K562 (cell line): ENCODE data around the gene NDUFB8. TPM values are rescaled to one million over a fixed set of nuclear protein-coding genes. Genes with fewer than 3 reads are reported as not detected.

Source experiments
- ATAC-seq: fragments of 200-7000 bp; cut with Tn5 transposase; 3 replicates; pipeline ENCODE4 v1.9.1; 2020; ENCODE audit warnings: moderate library complexity
- BruUV-seq: library from RNA; stranded (reverse); fragments of 400-500 nt; replicated peaks from 2 replicates; lab custom pipeline; 2021; lab: Mats Ljungman, UMichigan
- CTCF ChIA-PET: fragments of 300-600 bp; formaldehyde crosslinking; extraction: SDS; loops from one replicate; lab custom pipeline; 2021; ENCODE audit warnings: low intra/inter-chr PET ratio; lab: Yijun Ruan, JAX
- POLR2A ChIA-PET: fragments of 300-600, 350-650 bp; sonication (Branson Sonifier 250); formaldehyde crosslinking; extraction: SDS; loops from one replicate; lab custom pipeline; 2021; ENCODE audit warnings: antibody characterized with exemption, inconsistent platforms; lab: Yijun Ruan, JAX
- DNase-seq, 4 experiments: peaks; one replicate each; pipeline versions ENCODE4 v3.0.0 to v3.0.0-alpha.2; 2011 to 2018; ENCODE audit warnings: low spot score in 3 of 4, mixed read lengths in 3 of 4; ENCODE audit errors: extremely low read depth in 1 of 4
- FAIRE-seq: peaks from 2 replicates; lab custom pipeline; 2011; peaks lifted over from hg19 to GRCh38; lab: Jason Lieb, UNC
- H2AFZ ChIP-seq: 2 replicates; pipeline ENCODE4 v1.6.0; 2011; ENCODE audit warnings: low read depth, low read length, control low read depth, inconsistent platforms
- H3K27ac ChIP-seq: fragments of 200-600 bp; 3 replicates; pipeline ENCODE4 v1.8.0; 2011; ENCODE audit warnings: low read depth, mild to moderate bottlenecking, control low read depth, inconsistent platforms, low read length, moderate library complexity, mixed read lengths; ENCODE audit errors: extremely low read depth
- H3K27me3 ChIP-seq, 2 experiments: fragments of 300-600 bp in 1 of 2; 2 replicates in 1 of 2; 3 replicates in 1 of 2; pipeline versions ENCODE4 v1.6.0 to v1.8.0; 2011; ENCODE audit warnings: inconsistent platforms in 2 of 2, low read length in 2 of 2, mild to moderate bottlenecking in 1 of 2, mixed read lengths in 1 of 2, moderate library complexity in 1 of 2; ENCODE audit not compliant: control insufficient read depth in 2 of 2, insufficient read depth in 2 of 2
- H3K36me3 ChIP-seq: fragments of 300-600 bp; 3 replicates; pipeline ENCODE4 v1.8.0; 2011; ENCODE audit warnings: mild to moderate bottlenecking, low read length, inconsistent platforms; ENCODE audit not compliant: control insufficient read depth, insufficient read depth
- H3K4me1 ChIP-seq, 2 experiments: fragments of 200-600 bp in 1 of 2; replicated peaks in 1 of 2; 2 replicates in 1 of 2; 3 replicates in 1 of 2; pipeline versions ENCODE4 v1.5.1 to v1.8.0; 2011; ENCODE audit warnings: inconsistent platforms in 2 of 2, low read length in 2 of 2, mild to moderate bottlenecking in 1 of 2, mixed read lengths in 1 of 2, moderate library complexity in 1 of 2; ENCODE audit not compliant: control insufficient read depth in 2 of 2, insufficient read depth in 2 of 2
- H3K4me2 ChIP-seq: 2 replicates; pipeline ENCODE4 v1.6.1; 2011; ENCODE audit warnings: low read length, control low read depth, inconsistent platforms, mixed read lengths; ENCODE audit not compliant: insufficient read depth
- H3K4me3 ChIP-seq: fragments of 200-600 bp; sonication (generic), shearing (Covaris generic); 2 replicates; pipeline ENCODE4 v1.5.1; 2016; ENCODE audit warnings: control low read depth, inconsistent platforms
- H3K79me2 ChIP-seq: fragments of 200-600 bp; 3 replicates; pipeline ENCODE4 v1.8.0; 2011; ENCODE audit warnings: low read length, inconsistent platforms; ENCODE audit not compliant: control insufficient read depth, insufficient read depth
- H3K9ac ChIP-seq, 2 experiments: 2 replicates each; pipeline versions ENCODE4 v1.6.0 to v1.6.1; 2011; ENCODE audit warnings: low read depth in 2 of 2, low read length in 2 of 2, control low read depth in 1 of 2, inconsistent platforms in 1 of 2, mild to moderate bottlenecking in 1 of 2, mixed read lengths in 1 of 2; ENCODE audit not compliant: insufficient read depth in 1 of 2
- H3K9me1 ChIP-seq: one replicate; pipeline ENCODE4 v1.6.0; 2011; ENCODE audit warnings: inconsistent platforms, mild to moderate bottlenecking, low read length, moderate library complexity; ENCODE audit not compliant: control insufficient read depth, insufficient read depth
- H3K9me3 ChIP-seq: replicated peaks from 2 replicates; pipeline ENCODE4 v1.5.1; 2011; ENCODE audit warnings: low read depth, low read length, inconsistent platforms; ENCODE audit not compliant: control insufficient read depth, insufficient read depth
- H4K20me1 ChIP-seq: replicated peaks from 2 replicates; pipeline ENCODE4 v1.6.1; 2011; ENCODE audit warnings: low read length, inconsistent platforms, mixed read lengths; ENCODE audit not compliant: control insufficient read depth, insufficient read depth
- EWSR1 ChIP-seq: fragments of 450-650 bp; IDR thresholded peaks from 2 replicates; pipeline ENCODE4 v1.6.1; 2018; ENCODE audit warnings: borderline replicate concordance, mild to moderate bottlenecking, low read depth, moderate library complexity; ENCODE audit not compliant: partially characterized antibody
- FOXP1 ChIP-seq: sonication (generic); formaldehyde crosslinking; IDR thresholded peaks from 2 replicates; pipeline ENCODE4 v1.8.0; 2022; ENCODE audit warnings: mild to moderate bottlenecking, missing genetic modification reagents
- GTF2E2 ChIP-seq: fragments of 200-800 bp; sonication (Bioruptor generic); IDR thresholded peaks from 2 replicates; pipeline ENCODE4 v1.6.1; 2016; ENCODE audit warnings: missing genetic modification characterization, missing compliant biosample characterization
- HMGXB4 ChIP-seq: sonication (generic); formaldehyde crosslinking; IDR thresholded peaks from 2 replicates; pipeline ENCODE4 v1.8.1; 2023; ENCODE audit warnings: mild to moderate bottlenecking, missing genetic modification reagents
- HOMEZ ChIP-seq: fragments of 250-450 bp; sonication (Bioruptor Pico); IDR thresholded peaks from 2 replicates; pipeline ENCODE4 v1.4.0; 2020; ENCODE audit warnings: mild to moderate bottlenecking, moderate library complexity
- MTA3 ChIP-seq: fragments of 450-650 bp; formaldehyde crosslinking; IDR thresholded peaks from 2 replicates; pipeline ENCODE4 v1.6.1; 2017; ENCODE audit warnings: mild to moderate bottlenecking, borderline replicate concordance
- NFRKB ChIP-seq: fragments of 450-650 bp; IDR thresholded peaks from 2 replicates; pipeline ENCODE4 v1.6.1; 2016; ENCODE audit warnings: low read depth
- POLR2A ChIP-seq: fragments of 450-650 bp; conservative IDR thresholded peaks from 2 replicates; pipeline ENCODE4 v1.6.1; 2016
- RHOXF2B ChIP-seq: fragments of 250-450 bp; sonication (Bioruptor Pico); conservative IDR thresholded peaks from 2 replicates; pipeline ENCODE4 v1.5.1; 2021
- SP2 ChIP-seq: IDR thresholded peaks from 2 replicates; pipeline ENCODE4 v1.6.1; 2011; ENCODE audit warnings: mild to moderate bottlenecking, low read depth, low read length, moderate library complexity; ENCODE audit not compliant: poor library complexity, severe bottlenecking; ENCODE audit errors: extremely low read depth
- WGBS: fragments of 100-300 bp; shearing (Covaris generic); methylation state at CpG from one replicate; pipeline ENCODE4 v1.1.6; 2016; ENCODE audit warnings: low coverage, mixed read lengths; ENCODE audit not compliant: insufficient coverage; ENCODE audit errors: missing lambda C conversion rate; 5-methylcytosine and 5-hydroxymethylcytosine counted together
- in situ Hi-C: fragments of 300-500 bp; cut with MboI; formaldehyde crosslinking; loops from 4 replicates; pipeline ENCODE4 v1.15.0; 2018; ENCODE audit warnings: inconsistent platforms, mixed read lengths
- intact Hi-C: fragments of 100-400 bp; cut with micrococcal nuclease; formaldehyde crosslinking; loops from 2 replicates; pipeline ENCODE4 v1.14.2; 2022
- polyA plus RNA-seq, 8 experiments: library from polyadenylated mRNA; depleted of rRNA in 4 of 8; stranded (reverse) in 5 of 8; unstranded in 3 of 8; fragments of >200 nt; fragmentation: Nextera tagmentation in 2 of 8; fragmentation: Illumina TruSeq in 1 of 8; extraction: Ambion mirVana in 2 of 8; extraction: Trizol in 1 of 8; gene quantifications; 2 replicates each; pipeline versions ENCODE4 v1.2.1 to v1.2.3, GENCODE V29; 2011 to 2014; ENCODE audit warnings: inconsistent platforms in 1 of 8, missing spikeins in 1 of 8
- total RNA-seq, 7 experiments: library from RNA; depleted of rRNA in 6 of 7; stranded (reverse); fragments of >200 nt in 6 of 7; fragmentation: Illumina TruSeq in 2 of 7; extraction: Trizol in 2 of 7; gene quantifications; 2 replicates each; pipeline versions ENCODE4 v1.2.1 to v1.2.3, GENCODE V29; 2011 to 2021; ENCODE audit warnings: low replicate concordance in 1 of 7

Gene NDUFB8
- total and polyA plus RNA-seq, 9 of the 15 experiments (the other 6 are each of a cell fraction or from before 2014, with no cell fraction given): 131 to 360 (median 199) TPM

GRCh38 chr10:100534726-100535125, 5.1 kb upstream of the NDUFB8 start:
- TF ChIP-seq RHOXF2B (CRISPR knock-in tag) (no peak), HOMEZ (CRISPR knock-in tag) (no peak), NFRKB (no peak), HMGXB4 (CRISPR knock-in tag) (no peak), SP2 (no peak), GTF2E2 (no peak), MTA3 (no peak), FOXP1 (CRISPR knock-in tag) (no peak), EWSR1 (no peak), POLR2A (no peak)
- no peak overlapping the region for H3K27ac ChIP-seq
- 9% methylated on average over 2 of the region's 2 CpGs for WGBS

More at GRCh38 chr10:100534726-100535125, 5.1 kb upstream of the NDUFB8 start:
- Histone ChIP-seq H3K9me3 (no peaks in the 10 kb centered on the region; the same call in 1 of the 2 replicates), H3K9ac (no peak overlapping the region), H3K36me3 (peaks cover 17% of the 10 kb centered on the region), H3K4me2 (no peak overlapping the region; the same call in 1 of the 2 replicates), H4K20me1 (no peaks in the 10 kb centered on the region), H2AFZ (peak overlapping the region; percentile 96), H3K9me1 (no peaks in the 10 kb centered on the region), H3K79me2 (peaks cover 30% of the 10 kb centered on the region), H3K4me3 (no peak overlapping the region), H3K4me1 (peaks cover 0 to 8% of the 10 kb centered on the region in 2 experiments; a peak in 3 of 5 replicates), H3K27me3 (no peaks in the 10 kb centered on the region)
- FAIRE-seq: no peak
- POLR2A ChIA-PET: interaction anchor here (0.7 to 1.0 kb wide), 2 partner anchors 10 to 161 kb away, joined by 3 to 4 read pairs; no protein-coding TSS in a partner anchor
- DNase-seq: no peak
- no TSS peak for BruUV-seq
- no peak for ATAC-seq
- intact Hi-C loops: no loop called here
- CTCF ChIA-PET: no interaction called here
- in situ Hi-C loops: no loop called here
